Activated T-helper 2 cell treated with anti-CD3 and anti-CD28 coated beads, Interferon-gamma antibody, Interleukin-2, Interleukin-4, amounts not matched to agents 10 μg/mL and 5 μg/mL and 100 μg/mL, durations not matched to agents 14 hours and 24 hours and 36 hours (primary cell): ENCODE results near the gene KCNQ5. TPM values are rescaled to one million over a fixed set of nuclear protein-coding genes. Genes with fewer than 3 reads are reported as not detected.

Experiments
- DNase-seq: peaks from one replicate; pipeline ENCODE4 v3.0.0; 2021; ENCODE audit warnings: low spot score
- H3K27ac Mint-ChIP-seq: one replicate; pipeline ENCODE4 v1.8.0; 2021; ENCODE audit warnings: mixed read lengths
- H3K27me3 Mint-ChIP-seq: one replicate; pipeline ENCODE4 v1.8.0; 2021; ENCODE audit warnings: low read depth, mixed read lengths
- H3K36me3 Mint-ChIP-seq: one replicate; pipeline ENCODE4 v1.8.0; 2021; ENCODE audit warnings: low read depth, mixed read lengths
- H3K4me1 Mint-ChIP-seq: one replicate; pipeline ENCODE4 v1.8.0; 2021; ENCODE audit warnings: low read depth, mixed read lengths
- H3K4me3 Mint-ChIP-seq: one replicate; pipeline ENCODE4 v1.8.0; 2021; ENCODE audit warnings: low read depth, mild to moderate bottlenecking, moderate library complexity, mixed read lengths
- H3K9me3 Mint-ChIP-seq: one replicate; pipeline ENCODE4 v1.8.0; 2021; ENCODE audit warnings: mixed read lengths
- intact Hi-C: fragments of 100-400 bp; cut with micrococcal nuclease; formaldehyde crosslinking; loops from one replicate; pipeline ENCODE4 v1.15.1; 2023
- total RNA-seq: library from RNA; stranded (reverse); gene quantifications from 2 replicates; pipeline ENCODE4 v1.2.3, GENCODE V29; 2022

The KCNQ5 gene
- total RNA-seq, 1 donor from 2014 or later = 15.3 TPM

DNA sequence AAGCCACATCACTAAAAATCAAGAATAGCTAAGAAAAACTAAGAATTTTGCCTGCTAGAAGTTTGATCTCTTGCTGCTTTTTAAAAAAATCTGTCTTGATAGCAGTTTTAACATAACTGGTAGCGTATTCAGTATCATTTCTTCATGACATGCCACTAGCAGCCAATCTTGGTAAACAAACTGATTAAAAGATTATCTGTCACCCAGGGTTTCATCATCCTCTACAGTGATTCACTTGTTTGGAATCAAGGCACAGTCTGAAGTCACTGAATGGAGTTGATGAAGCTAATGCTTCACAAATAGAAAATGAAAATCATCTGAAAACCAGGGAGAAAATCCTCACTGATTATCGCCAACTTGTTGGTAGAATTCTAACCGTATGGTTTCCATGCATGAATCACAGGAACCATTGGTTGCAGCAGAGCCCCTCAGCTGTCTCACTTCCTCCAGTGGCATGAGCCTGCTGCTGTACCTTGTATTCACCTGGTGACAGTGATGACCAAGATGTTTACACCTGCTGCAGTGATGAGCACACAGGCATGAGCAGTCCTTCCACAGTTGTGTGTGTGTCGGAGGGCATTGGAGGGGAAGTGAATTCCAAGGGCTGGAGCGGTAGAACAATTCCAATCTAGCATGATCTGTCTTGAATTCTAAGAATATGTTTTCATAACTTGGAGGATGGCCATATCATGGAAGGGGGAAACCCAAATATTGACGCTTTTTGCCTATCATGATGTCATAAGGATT is 328.4 kb downstream of the KCNQ5 start:
- Mint-ChIP-seq H3K4me3 (no peak overlapping the region), H3K9me3 (no peaks in the 10 kb centered on the region)

DNA sequence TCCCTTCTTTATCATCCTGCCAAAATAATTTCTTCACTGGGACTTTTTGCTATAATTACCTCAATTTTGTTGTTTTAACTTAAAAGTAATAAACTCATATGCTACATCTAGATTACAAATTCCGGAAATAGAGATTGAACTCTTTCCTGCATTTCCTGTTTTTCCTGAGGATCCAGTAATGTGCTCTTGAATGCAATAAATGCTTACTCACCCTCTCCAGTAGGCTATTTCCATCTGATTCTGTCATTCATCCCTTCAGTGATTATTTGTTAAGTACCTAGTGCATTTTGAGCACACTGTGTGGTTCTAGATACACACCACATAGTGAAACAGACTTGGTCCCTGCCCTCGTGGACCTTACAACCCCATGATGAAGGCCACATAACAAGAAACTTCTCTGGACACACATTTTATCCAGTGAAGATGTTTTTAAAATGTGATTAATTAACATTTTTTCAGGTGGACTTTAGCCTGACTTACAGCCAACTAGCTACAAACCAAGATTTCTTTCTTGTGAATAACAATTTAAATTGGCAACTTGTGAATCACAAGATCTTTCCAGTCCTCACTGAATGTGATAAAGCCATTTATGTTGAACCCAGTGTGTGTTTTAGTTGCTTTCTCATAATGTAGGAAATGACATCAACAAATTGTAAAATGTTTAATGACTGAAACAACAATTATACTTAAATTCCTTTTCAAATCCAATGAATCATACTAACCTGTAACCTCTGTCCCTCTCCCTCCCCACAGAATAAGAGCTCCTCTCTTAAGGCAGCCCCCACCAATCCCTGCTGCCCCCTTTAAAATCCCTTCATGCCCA is 331.2 kb downstream of the KCNQ5 start:
- no peaks in the 10 kb centered on the region for H3K36me3 Mint-ChIP-seq
- no peak overlapping the region for H3K4me3 Mint-ChIP-seq

More for the DNA sequence above, 328.4 kb downstream of the KCNQ5 start:
- H3K27me3 Mint-ChIP-seq = no peaks in the 10 kb centered on the region
- no peaks in the 10 kb centered on the region for H3K36me3 Mint-ChIP-seq
- H3K27ac Mint-ChIP-seq = no peak overlapping the region
- no peak for DNase-seq
- peaks cover 14% of the 10 kb centered on the region for H3K4me1 Mint-ChIP-seq
- intact Hi-C loops = loop anchor here (10.0 kb wide), 1 partner anchor 325 kb away; the partner anchor contains the start of gene KCNQ5

DNA sequence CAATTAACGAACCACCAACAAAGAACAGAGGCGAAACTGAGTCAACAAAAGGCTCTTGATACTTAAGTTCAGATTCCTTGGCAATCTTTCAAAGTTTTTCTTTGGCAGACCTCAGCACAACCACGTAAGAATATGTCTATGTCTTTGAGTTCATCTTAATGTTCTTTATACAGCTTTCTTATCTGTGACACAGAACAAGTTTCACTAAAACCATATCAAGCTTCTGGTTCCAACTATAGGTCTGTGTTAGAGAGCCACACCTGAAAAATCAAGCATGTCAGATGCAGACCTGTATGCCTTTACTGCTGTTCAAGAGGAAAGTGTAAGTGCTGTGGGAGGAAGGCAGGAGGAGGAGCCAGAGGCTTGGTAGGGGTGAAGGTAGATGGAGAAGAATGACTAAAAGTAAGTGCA is 332.1 kb downstream of the KCNQ5 start:
- DNase-seq = no peak
- Mint-ChIP-seq H3K4me1 (peaks cover 20% of the 10 kb centered on the region), H3K4me3 (no peak overlapping the region), H3K36me3 (no peaks in the 10 kb centered on the region), H3K27ac (no peak overlapping the region), H3K27me3 (no peaks in the 10 kb centered on the region), H3K9me3 (no peaks in the 10 kb centered on the region)
- intact Hi-C loops = loop anchor here (10.0 kb wide), 1 partner anchor 329 kb away; the partner anchor contains the start of gene KCNQ5

More for the DNA sequence above, 331.2 kb downstream of the KCNQ5 start:
- Mint-ChIP-seq H3K4me1 (peaks cover 20% of the 10 kb centered on the region), H3K27ac (no peak overlapping the region), H3K27me3 (no peaks in the 10 kb centered on the region), H3K9me3 (no peaks in the 10 kb centered on the region)
- no peak for DNase-seq
- intact Hi-C loops = loop anchor here (10.0 kb wide), 1 partner anchor 328 kb away; the partner anchor contains the start of gene KCNQ5

DNA sequence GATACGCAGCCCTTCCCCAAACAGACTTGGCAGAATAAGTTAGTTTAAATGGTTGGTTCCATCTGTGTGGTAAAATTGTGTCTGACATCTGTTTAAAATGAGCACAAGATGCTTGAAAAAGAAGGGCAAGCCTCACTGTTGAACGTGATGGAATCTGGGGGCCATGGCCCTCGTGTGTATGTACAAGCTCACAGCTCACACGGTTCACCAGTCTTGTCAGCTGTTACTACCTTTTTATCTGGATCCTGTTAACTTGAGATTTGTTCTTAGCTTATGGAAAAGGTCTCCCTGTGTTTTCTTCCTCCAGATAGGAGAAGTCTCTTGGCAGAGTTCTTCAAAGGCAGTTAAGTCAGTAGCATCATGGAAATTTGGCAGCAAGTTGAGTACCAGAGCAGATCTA is 332.9 kb downstream of the KCNQ5 start:
- no peak overlapping the region for H3K4me3 Mint-ChIP-seq
- H3K9me3 Mint-ChIP-seq = no peaks in the 10 kb centered on the region
- no peak for DNase-seq
- no peaks in the 10 kb centered on the region for H3K36me3 Mint-ChIP-seq
- intact Hi-C loops = loop anchor here (10.0 kb wide), 1 partner anchor 330 kb away; the partner anchor contains the start of gene KCNQ5
- no peaks in the 10 kb centered on the region for H3K27me3 Mint-ChIP-seq
- no peak overlapping the region for H3K27ac Mint-ChIP-seq
- H3K4me1 Mint-ChIP-seq = peaks cover 20% of the 10 kb centered on the region

DNA sequence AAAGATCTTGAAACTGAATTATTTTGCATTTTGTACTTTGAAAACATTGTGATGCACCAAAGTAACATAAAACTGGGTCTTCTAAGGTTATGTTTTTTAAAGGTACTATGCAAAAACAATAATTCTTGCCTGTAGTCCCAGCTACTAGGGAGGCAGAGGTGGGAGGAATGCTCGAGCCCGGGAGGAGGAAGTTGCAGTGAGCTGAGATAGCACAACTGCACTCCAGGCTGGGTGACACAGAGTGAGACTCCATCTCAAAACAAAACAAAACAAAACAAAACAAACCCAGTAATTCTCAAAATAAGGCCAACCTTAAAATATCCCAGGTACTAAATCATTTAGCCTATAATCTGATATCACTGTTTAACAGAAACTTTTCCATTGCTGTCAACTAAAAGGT is 333.8 kb downstream of the KCNQ5 start:
- H3K27ac Mint-ChIP-seq = no peak overlapping the region
- H3K9me3 Mint-ChIP-seq = no peaks in the 10 kb centered on the region
- DNase-seq = no peak
- no peak overlapping the region for H3K4me3 Mint-ChIP-seq
- H3K27me3 Mint-ChIP-seq = no peaks in the 10 kb centered on the region
- peaks cover 16% of the 10 kb centered on the region for H3K4me1 Mint-ChIP-seq
- H3K36me3 Mint-ChIP-seq = no peaks in the 10 kb centered on the region
- intact Hi-C loops = loop anchor here (10.0 kb wide), 1 partner anchor 331 kb away; the partner anchor contains the start of gene KCNQ5

DNA sequence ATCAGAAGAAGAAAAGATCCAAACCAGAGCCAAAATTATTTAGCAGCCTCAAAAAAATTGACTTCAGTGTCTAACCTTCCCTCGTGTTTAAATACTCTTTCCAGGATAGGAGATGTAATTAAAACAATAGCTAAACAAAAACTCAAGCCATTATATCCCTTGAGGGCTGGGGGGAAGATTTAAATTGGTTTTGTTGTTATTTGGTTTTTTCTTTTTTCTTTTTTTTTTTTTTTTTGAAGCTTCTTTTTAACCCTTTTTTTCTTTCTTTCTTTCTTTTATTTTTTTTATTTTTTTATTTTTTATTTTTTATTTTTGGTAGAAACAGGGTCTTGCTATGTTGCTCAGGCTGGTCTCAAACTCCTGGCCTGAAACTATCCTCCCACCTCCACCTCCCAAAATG is 334.4 kb downstream of the KCNQ5 start:
- Mint-ChIP-seq H3K4me3 (no peak overlapping the region), H3K27ac (no peak overlapping the region), H3K4me1 (peaks cover 16% of the 10 kb centered on the region), H3K27me3 (no peaks in the 10 kb centered on the region), H3K36me3 (no peaks in the 10 kb centered on the region), H3K9me3 (no peaks in the 10 kb centered on the region)
- DNase-seq = no peak
- intact Hi-C loops = loop anchor here (10.0 kb wide), 1 partner anchor 331 kb away; the partner anchor contains the start of gene KCNQ5

DNA sequence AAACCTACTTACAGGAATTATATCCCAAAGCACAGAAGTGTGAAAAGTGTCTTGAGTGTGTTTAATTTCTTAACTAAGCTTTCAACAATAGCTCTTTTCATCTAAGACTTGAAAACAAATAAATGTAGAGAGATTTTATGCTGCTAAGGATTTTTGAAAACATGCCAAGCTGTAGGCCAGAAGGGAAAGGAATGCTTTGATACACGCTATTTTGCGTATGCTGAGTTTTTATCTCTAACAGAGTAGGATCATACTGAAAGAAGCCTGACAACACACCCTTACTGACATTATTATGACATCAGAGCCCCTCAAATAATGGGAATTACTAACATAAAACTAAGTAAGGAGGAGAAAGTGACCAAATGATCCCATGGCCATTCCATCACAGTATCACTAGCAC is 338.0 kb downstream of the KCNQ5 start:
- peaks cover 6% of the 10 kb centered on the region for H3K4me1 Mint-ChIP-seq
- H3K36me3 Mint-ChIP-seq = no peaks in the 10 kb centered on the region
- no peak overlapping the region for H3K27ac Mint-ChIP-seq
- H3K9me3 Mint-ChIP-seq = no peaks in the 10 kb centered on the region
- no peaks in the 10 kb centered on the region for H3K27me3 Mint-ChIP-seq
- DNase-seq = no peak
- intact Hi-C loops = loop anchor here (10.0 kb wide), 1 partner anchor 335 kb away; the partner anchor contains the start of gene KCNQ5
- H3K4me3 Mint-ChIP-seq = no peak overlapping the region

DNA sequence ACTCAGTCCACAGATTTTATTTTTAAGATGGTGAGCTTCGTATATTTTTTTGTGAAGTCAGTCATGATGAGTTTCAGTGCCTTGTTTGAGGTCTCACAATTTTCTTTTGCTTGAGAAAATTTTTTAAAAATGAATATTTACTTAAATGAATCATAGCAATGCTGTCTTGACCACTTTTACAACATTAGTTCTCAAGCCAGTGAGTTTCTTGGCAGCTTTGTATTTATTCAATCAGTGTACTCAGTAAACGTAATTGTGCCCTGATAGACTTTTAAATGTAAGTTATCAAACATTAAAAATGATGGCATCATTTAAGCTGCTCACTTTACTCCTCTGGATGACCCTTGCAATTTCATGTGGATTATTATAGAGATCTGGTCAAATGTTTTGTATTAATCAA is 342.1 kb downstream of the KCNQ5 start:
- H3K27ac Mint-ChIP-seq = no peak overlapping the region
- no peak for DNase-seq
- no peak overlapping the region for H3K4me3 Mint-ChIP-seq
- H3K4me1 Mint-ChIP-seq = peaks cover 3% of the 10 kb centered on the region
- H3K9me3 Mint-ChIP-seq = no peaks in the 10 kb centered on the region
- intact Hi-C loops = no loop called here
- no peaks in the 10 kb centered on the region for H3K36me3 Mint-ChIP-seq
- no peaks in the 10 kb centered on the region for H3K27me3 Mint-ChIP-seq

DNA sequence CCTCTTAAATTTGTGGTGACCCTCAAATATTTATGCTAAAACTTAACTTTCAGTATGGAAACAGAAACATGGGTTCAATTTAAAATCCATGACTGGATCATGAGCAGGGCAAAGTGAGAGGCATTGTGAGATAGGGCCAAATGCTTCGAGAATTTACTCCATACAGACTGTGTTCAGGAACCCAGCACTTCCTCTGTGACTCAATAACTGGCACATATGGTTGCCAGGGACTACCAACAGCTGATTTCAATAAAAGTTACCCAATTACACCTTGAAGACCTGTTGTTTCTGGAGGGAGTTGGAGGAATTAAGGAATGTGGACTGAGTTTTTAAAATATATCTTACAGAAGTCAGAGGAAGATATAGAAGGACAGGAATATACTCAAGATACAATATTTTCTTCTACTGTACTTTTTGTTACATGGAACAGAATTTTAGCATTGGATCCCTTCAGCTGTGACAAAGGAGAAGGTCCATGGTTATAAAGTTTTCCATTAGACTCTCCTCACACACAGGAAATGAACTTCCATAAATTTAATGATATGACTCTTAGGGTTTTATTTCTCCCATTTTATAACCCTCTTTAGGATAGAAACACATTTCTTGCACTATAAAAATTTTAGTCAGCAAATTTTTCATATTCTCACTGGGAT is 344.9 kb downstream of the KCNQ5 start:
- H3K36me3 Mint-ChIP-seq = no peaks in the 10 kb centered on the region
- no peak overlapping the region for H3K4me3 Mint-ChIP-seq
- intact Hi-C loops = no loop called here
- H3K27me3 Mint-ChIP-seq = no peaks in the 10 kb centered on the region
- DNase-seq = no peak
- no peak overlapping the region for H3K27ac Mint-ChIP-seq
- peaks cover 3% of the 10 kb centered on the region for H3K4me1 Mint-ChIP-seq
- no peaks in the 10 kb centered on the region for H3K9me3 Mint-ChIP-seq

DNA sequence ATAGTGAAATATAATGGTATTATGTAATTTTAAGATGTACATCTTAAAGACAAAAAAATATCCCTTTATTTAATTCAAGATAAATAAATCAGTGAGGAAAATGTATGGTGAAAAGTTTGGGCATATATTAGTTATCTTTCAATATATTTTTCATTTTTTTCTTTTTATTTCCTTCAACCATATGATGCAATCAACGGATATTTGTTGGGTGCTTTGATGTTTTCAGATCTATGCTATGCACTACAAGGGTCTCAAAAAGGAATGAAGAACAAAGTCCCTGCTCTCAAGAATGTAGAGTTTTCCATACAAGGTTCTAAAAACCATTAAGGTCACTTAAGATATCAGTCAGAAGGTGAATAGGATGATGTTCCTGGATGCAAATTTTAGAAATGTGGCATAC is 345.5 kb downstream of the KCNQ5 start:
- H3K27me3 Mint-ChIP-seq = no peaks in the 10 kb centered on the region
- intact Hi-C loops = no loop called here
- H3K4me3 Mint-ChIP-seq = no peak overlapping the region
- H3K9me3 Mint-ChIP-seq = no peaks in the 10 kb centered on the region
- peaks cover 3% of the 10 kb centered on the region for H3K4me1 Mint-ChIP-seq
- H3K36me3 Mint-ChIP-seq = no peaks in the 10 kb centered on the region
- DNase-seq = no peak
- no peak overlapping the region for H3K27ac Mint-ChIP-seq

DNA sequence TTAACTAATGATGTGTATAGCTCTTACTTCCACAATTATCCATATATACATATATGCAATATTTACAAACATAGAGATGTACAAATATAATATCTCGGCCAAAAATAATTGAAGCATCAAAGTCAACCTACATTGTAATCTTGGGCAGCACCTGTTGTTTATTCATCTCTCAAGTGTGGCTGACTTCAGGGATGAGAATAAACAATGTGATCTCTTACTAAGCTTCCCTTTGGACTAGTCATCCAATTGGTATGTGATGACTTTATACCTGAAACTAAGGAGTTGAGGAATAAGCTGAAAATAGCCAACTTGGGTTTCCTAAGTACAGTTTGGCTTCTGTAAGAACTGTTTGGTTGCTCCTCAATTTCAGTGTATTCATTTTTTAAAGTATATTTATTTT is 346.8 kb downstream of the KCNQ5 start:
- intact Hi-C loops = no loop called here
- Mint-ChIP-seq H3K9me3 (no peaks in the 10 kb centered on the region), H3K4me1 (peaks cover 3% of the 10 kb centered on the region), H3K27me3 (no peaks in the 10 kb centered on the region), H3K4me3 (no peak overlapping the region), H3K27ac (no peak overlapping the region), H3K36me3 (no peaks in the 10 kb centered on the region)
- no peak for DNase-seq

DNA sequence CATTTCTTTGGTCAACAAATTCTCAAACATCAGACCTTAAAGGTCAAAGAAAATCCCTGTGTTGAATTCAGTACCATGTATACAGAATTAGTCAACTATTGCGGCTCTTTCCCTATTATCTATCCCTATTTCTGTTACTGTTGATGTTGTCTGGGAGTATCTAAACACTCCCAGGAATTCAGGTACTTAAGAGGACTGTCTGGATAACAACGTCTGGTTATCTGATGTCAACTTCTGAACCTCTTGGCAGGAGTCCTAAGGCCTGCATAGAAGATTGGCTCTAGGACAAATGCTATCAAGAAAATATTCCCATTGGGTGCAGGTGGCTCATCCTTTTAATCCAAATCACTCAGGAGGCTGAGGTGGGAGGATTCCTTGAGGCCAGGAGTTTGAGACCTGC is 347.8 kb downstream of the KCNQ5 start:
- Mint-ChIP-seq H3K27me3 (no peaks in the 10 kb centered on the region), H3K36me3 (no peaks in the 10 kb centered on the region), H3K27ac (no peak overlapping the region), H3K9me3 (no peaks in the 10 kb centered on the region), H3K4me3 (no peak overlapping the region), H3K4me1 (peaks cover 3% of the 10 kb centered on the region)
- intact Hi-C loops = no loop called here
- DNase-seq = no peak
